HUES64 (cell line): ENCODE data around the gene KHDRBS1.
A peak's percentile ranks its signal among the peaks of the same experiment; 100 is the strongest.
"Not testable (repeated sequence)": the region's sequence is repeated elsewhere in the genome, so short reads cannot be mapped to it uniquely, and the experiment has no call there.

Experiments
- H3K27ac ChIP-seq: 2 replicates; pipeline ENCODE4 v1.7.0; 2013; ENCODE audit warnings: low read depth, low read length, inconsistent platforms
- H3K27me3 ChIP-seq: 2 replicates; pipeline ENCODE4 v1.6.1; 2013; ENCODE audit warnings: mild to moderate bottlenecking, low read length; ENCODE audit not compliant: insufficient read depth
- H3K36me3 ChIP-seq: 2 replicates; pipeline ENCODE4 v1.6.1; 2013; ENCODE audit warnings: mild to moderate bottlenecking, low read length; ENCODE audit not compliant: insufficient read depth
- H3K4me1 ChIP-seq: 2 replicates; pipeline ENCODE4 v1.6.1; 2013; ENCODE audit warnings: mild to moderate bottlenecking, low read length, moderate library complexity; ENCODE audit not compliant: insufficient read depth
- H3K4me3 ChIP-seq: 2 replicates; pipeline ENCODE4 v1.5.1; 2013; ENCODE audit warnings: mild to moderate bottlenecking, low read length, moderate library complexity
- H3K9ac ChIP-seq: 2 replicates; pipeline ENCODE4 v1.6.1; 2013; ENCODE audit warnings: mild to moderate bottlenecking, low read depth, low read length
- H3K9me3 ChIP-seq: 2 replicates; pipeline ENCODE4 v1.6.1; 2013; ENCODE audit warnings: low read depth, low read length; ENCODE audit not compliant: insufficient read depth
- WGBS: fragments of 150-250, 120-280 bp; methylation state at CpG from one replicate; pipeline ENCODE4 v1.1.7; 2013; ENCODE audit warnings: missing lambda C conversion rate; 5-methylcytosine and 5-hydroxymethylcytosine counted together

The KHDRBS1 gene

DNA sequence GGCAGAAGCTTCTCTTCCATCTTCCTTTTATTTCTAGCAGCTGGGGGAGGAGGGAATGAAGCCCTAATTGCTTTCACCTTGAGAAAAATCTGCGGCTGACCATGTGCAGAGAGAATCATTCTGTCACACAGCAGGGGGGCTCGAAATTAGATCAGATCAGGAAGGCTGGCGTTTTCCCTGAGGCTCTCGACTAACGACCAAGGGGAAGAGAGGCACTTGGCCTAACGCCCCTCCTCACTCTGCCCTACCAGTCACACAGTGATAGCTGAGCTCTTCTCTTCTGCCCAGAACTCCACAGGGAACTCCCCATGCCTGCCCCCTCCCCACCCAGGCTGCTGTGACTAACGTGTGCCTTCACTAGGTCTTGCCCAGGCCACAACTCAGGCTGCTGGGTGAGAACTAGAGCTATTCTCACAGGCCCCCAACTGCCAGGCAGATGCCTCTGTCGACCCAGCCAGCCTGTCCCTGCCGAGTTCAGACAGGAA is 26.5 kb upstream of the KHDRBS1 start:
- Histone ChIP-seq H3K9ac (no peak overlapping the region), H3K4me3 (no peak overlapping the region), H3K9me3 (no peaks in the 10 kb centered on the region), H3K4me1 (peaks cover 12% of the 10 kb centered on the region), H3K27ac (no peak overlapping the region), H3K27me3 (no peaks in the 10 kb centered on the region), H3K36me3 (no peaks in the 10 kb centered on the region)
- WGBS: 34% methylated on average over 9 of the region's 9 CpGs

- H3K4me3 ChIP-seq: no peak overlapping the region
- peaks cover 10% of the 10 kb centered on the region for H3K4me1 ChIP-seq
- H3K27ac ChIP-seq: no peak overlapping the region
- H3K9ac ChIP-seq: no peak overlapping the region
- no peaks in the 10 kb centered on the region for H3K36me3 ChIP-seq
- H3K9me3 ChIP-seq: no peaks in the 10 kb centered on the region
- 92% methylated on average over 3 of the region's 3 CpGs for WGBS
- H3K27me3 ChIP-seq: no peaks in the 10 kb centered on the region
These were observed 23.7 kb upstream of the KHDRBS1 start for GRCh38 chr1:31989964-31990363.

GRCh38 chr1:31991182-31991581 is 22.5 kb upstream of the KHDRBS1 start:
- Histone ChIP-seq H3K9ac (no peak overlapping the region), H3K27me3 (no peaks in the 10 kb centered on the region), H3K4me1 (peaks cover 9% of the 10 kb centered on the region), H3K4me3 (no peak overlapping the region), H3K27ac (no peak overlapping the region), H3K9me3 (no peaks in the 10 kb centered on the region), H3K36me3 (no peaks in the 10 kb centered on the region)
- no CpG with 5 or more reads among the region's 1 CpG for WGBS

GRCh38 chr1:31995263-31995662 is 18.4 kb upstream of the KHDRBS1 start:
- H3K4me3 ChIP-seq: no peak overlapping the region
- no peaks in the 10 kb centered on the region for H3K4me1 ChIP-seq
- WGBS: 90% methylated on average over 3 of the region's 3 CpGs
- no peaks in the 10 kb centered on the region for H3K9me3 ChIP-seq
- H3K36me3 ChIP-seq: no peaks in the 10 kb centered on the region
- no peak overlapping the region for H3K27ac ChIP-seq
- no peak overlapping the region for H3K9ac ChIP-seq
- H3K27me3 ChIP-seq: no peaks in the 10 kb centered on the region

DNA sequence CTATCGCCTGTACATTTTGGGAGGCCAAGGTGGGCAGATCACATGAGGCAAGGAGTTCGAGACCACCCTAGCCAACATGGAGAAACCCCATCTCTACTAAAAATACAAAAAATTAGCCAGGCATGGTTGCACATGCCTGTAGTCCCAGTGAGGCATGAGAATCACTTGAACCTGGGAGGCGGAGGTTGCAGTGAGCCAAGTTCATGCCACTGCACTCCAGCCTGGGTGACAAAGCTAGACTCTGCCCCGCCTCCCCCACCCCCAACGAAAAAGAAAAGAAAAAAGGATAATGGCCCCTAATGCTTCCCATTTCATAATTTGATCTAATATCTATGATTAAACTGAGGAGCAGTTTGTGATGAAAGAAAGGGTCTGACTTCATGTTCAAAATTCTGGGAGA is 17.5 kb upstream of the KHDRBS1 start:
- H3K4me3 ChIP-seq, H3K4me1 ChIP-seq, H3K27ac ChIP-seq, H3K27me3 ChIP-seq, H3K9ac ChIP-seq, H3K36me3 ChIP-seq, H3K9me3 ChIP-seq: not testable (repeated sequence)
- WGBS: 82% methylated on average over 5 of the region's 5 CpGs

- no peaks in the 10 kb centered on the region for H3K27me3 ChIP-seq
- no peak overlapping the region for H3K27ac ChIP-seq
- H3K36me3 ChIP-seq: no peaks in the 10 kb centered on the region
- no peak overlapping the region for H3K4me3 ChIP-seq
- H3K9me3 ChIP-seq: no peaks in the 10 kb centered on the region
- WGBS: 99% methylated on average over 5 of the region's 5 CpGs
- H3K4me1 ChIP-seq: 0 out of 2 replicates have a peak, but pooled peaks cover 3% of the 10 kb centered on the region
- no peak overlapping the region for H3K9ac ChIP-seq
These were observed 11.8 kb upstream of the KHDRBS1 start for GRCh38 chr1:32001863-32002262.

DNA sequence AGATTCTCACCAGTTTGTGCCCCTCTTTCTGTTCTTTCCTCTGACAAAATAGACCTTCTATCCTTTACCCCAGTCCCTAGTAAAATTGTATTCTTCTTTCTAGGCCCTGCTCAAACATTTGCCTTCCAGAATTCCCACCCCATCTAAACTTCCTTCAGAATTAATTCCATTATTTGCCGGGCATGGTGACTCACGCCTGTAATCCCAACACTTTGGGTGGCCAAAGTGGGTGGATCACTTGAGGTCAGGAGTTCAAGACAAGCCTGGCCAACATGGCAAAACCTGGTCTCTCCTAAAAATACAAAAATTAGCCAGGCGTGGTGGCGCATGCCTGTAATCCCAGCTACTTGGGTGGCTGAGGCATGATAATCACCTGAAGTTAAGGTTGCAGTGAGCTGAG is 11.4 kb upstream of the KHDRBS1 start:
- not testable (repeated sequence) for H3K27ac ChIP-seq, H3K27me3 ChIP-seq, H3K4me3 ChIP-seq, H3K9ac ChIP-seq, H3K36me3 ChIP-seq, H3K9me3 ChIP-seq, H3K4me1 ChIP-seq
- 90% methylated on average over 4 of the region's 4 CpGs for WGBS

DNA sequence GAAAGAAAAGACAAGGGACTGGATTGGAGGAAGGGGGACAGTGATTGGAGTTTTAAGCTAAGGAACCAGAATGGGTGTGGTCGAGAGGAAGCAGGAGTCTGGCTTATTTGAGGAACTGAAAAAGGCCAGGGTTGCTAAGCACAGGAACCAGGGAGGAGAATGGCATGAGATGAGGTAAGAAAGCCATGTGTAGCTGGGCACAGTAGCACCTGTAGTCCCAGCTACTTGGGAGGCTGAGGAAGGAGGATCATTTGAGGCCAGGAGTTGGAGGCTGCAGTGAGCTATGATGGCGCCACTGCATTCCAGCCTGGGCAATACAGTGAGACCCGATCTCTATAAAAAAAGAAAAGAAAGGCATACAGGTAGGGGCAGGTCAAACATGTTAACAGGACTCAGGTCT is 8.1 kb upstream of the KHDRBS1 start:
- Histone ChIP-seq H3K9ac (no peak overlapping the region), H3K4me1 (peaks cover 11% of the 10 kb centered on the region; the same call in 1 of the 2 replicates), H3K4me3 (no peak overlapping the region), H3K27ac (no peak overlapping the region), H3K9me3 (no peaks in the 10 kb centered on the region), H3K27me3 (no peaks in the 10 kb centered on the region), H3K36me3 (no peaks in the 10 kb centered on the region)
- 94% methylated on average over 3 of the region's 3 CpGs for WGBS

GRCh38 chr1:32007591-32007940 is 6.1 kb upstream of the KHDRBS1 start:
- WGBS: 78% methylated on average over 1 of the region's 1 CpG
- H3K9ac ChIP-seq: no peak overlapping the region

DNA sequence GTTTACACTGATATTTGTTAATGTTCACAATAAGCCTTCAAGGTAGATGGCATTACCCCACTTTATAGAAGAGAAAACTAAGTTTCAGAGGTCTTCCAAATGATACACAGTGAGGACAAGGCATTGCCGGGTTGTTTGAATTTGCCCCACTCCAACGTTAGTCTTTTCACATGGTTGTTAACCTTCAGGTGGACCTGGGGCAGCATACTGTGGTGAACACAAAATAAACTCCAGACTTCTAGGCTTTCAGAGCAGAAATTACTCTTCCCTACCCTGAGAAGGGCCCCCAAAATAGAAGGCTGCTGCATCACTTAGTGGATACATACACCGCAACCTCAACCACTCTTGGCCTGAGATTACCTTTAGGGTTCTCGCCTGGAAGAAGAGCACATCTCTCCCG is 3.4 kb upstream of the KHDRBS1 start:
- 92% methylated on average over 5 of the region's 5 CpGs for WGBS

More at GRCh38 chr1:32007591-32007940, 6.1 kb upstream of the KHDRBS1 start:
- H3K27ac ChIP-seq: no peak overlapping the region
- H3K4me1 ChIP-seq: peaks cover 11% of the 10 kb centered on the region; the same call in 1 of the 2 replicates
- H3K27me3 ChIP-seq: no peaks in the 10 kb centered on the region
- H3K36me3 ChIP-seq: no peaks in the 10 kb centered on the region
- no peak overlapping the region for H3K4me3 ChIP-seq
- no peaks in the 10 kb centered on the region for H3K9me3 ChIP-seq

GRCh38 chr1:32012709-32013385 is 821 bp upstream of the KHDRBS1 start:
- H3K27me3 ChIP-seq: no peaks in the 10 kb centered on the region
- 67% methylated on average over 10 of the region's 12 CpGs for WGBS
- H3K9ac ChIP-seq: peak overlapping the region; percentile 98
- H3K4me3 ChIP-seq: peak overlapping the region; percentile 93
- peak overlapping the region; percentile 100 for H3K27ac ChIP-seq
- H3K36me3 ChIP-seq: peaks cover 11% of the 10 kb centered on the region
- peaks cover 13% of the 10 kb centered on the region for H3K4me1 ChIP-seq
- no peaks in the 10 kb centered on the region for H3K9me3 ChIP-seq

More for the DNA sequence above, 3.4 kb upstream of the KHDRBS1 start:
- Histone ChIP-seq H3K9me3 (no peaks in the 10 kb centered on the region), H3K36me3 (no peaks in the 10 kb centered on the region), H3K9ac (no peak overlapping the region), H3K27ac (no peak overlapping the region), H3K4me3 (no peak overlapping the region), H3K27me3 (no peaks in the 10 kb centered on the region), H3K4me1 (peaks cover 8% of the 10 kb centered on the region)
